ENCODE measurements around the gene VAMP2. TPM values are rescaled to one million over a fixed set of nuclear protein-coding genes. Genes with fewer than 3 reads are reported as not detected.

VAMP2 gene
- total and polyA plus RNA-seq, 9 of the 15 experiments (the other 6 are each of a cell fraction or from before 2014, with no cell fraction given) = 2.3 to 31.8 (median 6.0) TPM

DNA sequence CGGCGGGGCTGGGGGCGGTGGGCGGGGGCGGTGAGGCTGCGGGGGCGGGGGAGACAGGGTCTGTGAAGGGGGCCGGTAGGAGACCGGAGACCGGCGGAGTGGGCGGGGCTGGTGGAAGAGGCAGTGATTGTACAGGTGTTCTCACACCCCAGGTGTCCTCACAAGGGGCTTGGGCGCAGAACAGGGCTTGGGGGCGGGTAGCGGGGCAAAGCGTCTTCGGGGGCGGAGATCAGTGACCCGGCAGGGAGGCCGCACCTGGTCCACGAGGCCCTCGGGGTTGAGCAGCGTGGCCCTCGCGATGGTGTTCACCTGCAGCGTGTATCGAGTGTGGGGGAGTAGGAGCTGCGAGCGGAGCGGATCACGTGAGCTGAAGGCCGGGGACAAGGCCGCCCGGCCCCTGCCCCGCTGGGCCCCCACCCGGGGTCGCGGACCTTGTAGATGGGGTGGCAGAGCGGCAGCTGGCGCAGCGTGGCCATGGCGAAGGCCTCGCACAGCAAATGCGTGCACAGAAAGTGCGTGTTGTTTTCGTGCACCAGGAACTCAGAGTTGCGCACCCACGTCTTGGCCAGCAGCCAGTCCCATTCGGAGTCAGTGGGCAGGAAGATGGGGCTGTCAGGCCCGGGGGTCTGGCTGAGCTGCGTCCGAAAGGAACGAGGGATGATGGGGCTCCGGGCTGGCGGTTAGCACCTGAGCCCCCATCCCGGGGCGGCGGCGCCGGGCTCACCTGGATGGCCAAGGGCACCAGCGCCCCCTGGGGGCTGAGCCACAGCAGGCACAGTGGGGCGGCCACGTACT is 52.9 kb downstream of the VAMP2 start (continued):
- no peak for TF ChIP-seq XRCC5 (IDR thresholded peaks at IDR 0.05; ENCODE audit: low read depth, low read length)
- TF ChIP-seq, protein P1, sequence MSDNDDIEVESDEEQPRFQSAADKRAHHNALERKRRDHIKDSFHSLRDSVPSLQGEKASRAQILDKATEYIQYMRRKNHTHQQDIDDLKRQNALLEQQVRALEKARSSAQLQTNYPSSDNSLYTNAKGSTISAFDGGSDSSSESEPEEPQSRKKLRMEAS (CRISPR knock-in tag; IDR thresholded peaks at IDR 0.05) = 0 out of 2 replicates have a peak, but pooled peaks have one; percentile 24
- TF ChIP-seq ZSCAN32 (CRISPR knock-in tag; IDR thresholded peaks at IDR 0.05) = no peak
- no peak for TF ChIP-seq SMARCC2 (IDR thresholded peaks at IDR 0.05; ENCODE audit: low read depth)
- TF ChIP-seq, protein P2, sequence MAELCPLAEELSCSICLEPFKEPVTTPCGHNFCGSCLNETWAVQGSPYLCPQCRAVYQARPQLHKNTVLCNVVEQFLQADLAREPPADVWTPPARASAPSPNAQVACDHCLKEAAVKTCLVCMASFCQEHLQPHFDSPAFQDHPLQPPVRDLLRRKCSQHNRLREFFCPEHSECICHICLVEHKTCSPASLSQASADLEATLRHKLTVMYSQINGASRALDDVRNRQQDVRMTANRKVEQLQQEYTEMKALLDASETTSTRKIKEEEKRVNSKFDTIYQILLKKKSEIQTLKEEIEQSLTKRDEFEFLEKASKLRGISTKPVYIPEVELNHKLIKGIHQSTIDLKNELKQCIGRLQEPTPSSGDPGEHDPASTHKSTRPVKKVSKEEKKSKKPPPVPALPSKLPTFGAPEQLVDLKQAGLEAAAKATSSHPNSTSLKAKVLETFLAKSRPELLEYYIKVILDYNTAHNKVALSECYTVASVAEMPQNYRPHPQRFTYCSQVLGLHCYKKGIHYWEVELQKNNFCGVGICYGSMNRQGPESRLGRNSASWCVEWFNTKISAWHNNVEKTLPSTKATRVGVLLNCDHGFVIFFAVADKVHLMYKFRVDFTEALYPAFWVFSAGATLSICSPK (IDR thresholded peaks at IDR 0.05; ENCODE audit: borderline replicate concordance) = no peak
- TF ChIP-seq CTBP1 (IDR thresholded peaks at IDR 0.05; ENCODE audit: borderline replicate concordance) = peak; percentile 95
- TF ChIP-seq RUNX1 (IDR thresholded peaks at IDR 0.05; ENCODE audit: low read depth) = no peak
- TF ChIP-seq SMAD2 (IDR thresholded peaks at IDR 0.05; ENCODE audit: low read depth, low read length) = no peak
- TF ChIP-seq, protein P3, sequence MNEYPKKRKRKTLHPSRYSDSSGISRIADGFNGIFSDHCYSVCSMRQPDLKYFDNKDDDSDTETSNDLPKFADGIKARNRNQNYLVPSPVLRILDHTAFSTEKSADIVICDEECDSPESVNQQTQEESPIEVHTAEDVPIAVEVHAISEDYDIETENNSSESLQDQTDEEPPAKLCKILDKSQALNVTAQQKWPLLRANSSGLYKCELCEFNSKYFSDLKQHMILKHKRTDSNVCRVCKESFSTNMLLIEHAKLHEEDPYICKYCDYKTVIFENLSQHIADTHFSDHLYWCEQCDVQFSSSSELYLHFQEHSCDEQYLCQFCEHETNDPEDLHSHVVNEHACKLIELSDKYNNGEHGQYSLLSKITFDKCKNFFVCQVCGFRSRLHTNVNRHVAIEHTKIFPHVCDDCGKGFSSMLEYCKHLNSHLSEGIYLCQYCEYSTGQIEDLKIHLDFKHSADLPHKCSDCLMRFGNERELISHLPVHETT (CRISPR knock-in tag; conservative IDR thresholded peaks at IDR 0.05 in 1 of 2, IDR thresholded peaks at IDR 0.05 in 1 of 2) = no peak
- TF ChIP-seq HDAC8 (tag; IDR thresholded peaks at IDR 0.05) = no peak
- TF ChIP-seq, protein P4, sequence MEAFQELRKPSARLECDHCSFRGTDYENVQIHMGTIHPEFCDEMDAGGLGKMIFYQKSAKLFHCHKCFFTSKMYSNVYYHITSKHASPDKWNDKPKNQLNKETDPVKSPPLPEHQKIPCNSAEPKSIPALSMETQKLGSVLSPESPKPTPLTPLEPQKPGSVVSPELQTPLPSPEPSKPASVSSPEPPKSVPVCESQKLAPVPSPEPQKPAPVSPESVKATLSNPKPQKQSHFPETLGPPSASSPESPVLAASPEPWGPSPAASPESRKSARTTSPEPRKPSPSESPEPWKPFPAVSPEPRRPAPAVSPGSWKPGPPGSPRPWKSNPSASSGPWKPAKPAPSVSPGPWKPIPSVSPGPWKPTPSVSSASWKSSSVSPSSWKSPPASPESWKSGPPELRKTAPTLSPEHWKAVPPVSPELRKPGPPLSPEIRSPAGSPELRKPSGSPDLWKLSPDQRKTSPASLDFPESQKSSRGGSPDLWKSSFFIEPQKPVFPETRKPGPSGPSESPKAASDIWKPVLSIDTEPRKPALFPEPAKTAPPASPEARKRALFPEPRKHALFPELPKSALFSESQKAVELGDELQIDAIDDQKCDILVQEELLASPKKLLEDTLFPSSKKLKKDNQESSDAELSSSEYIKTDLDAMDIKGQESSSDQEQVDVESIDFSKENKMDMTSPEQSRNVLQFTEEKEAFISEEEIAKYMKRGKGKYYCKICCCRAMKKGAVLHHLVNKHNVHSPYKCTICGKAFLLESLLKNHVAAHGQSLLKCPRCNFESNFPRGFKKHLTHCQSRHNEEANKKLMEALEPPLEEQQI (IDR thresholded peaks at IDR 0.05) = no peak
- no peak for TF ChIP-seq ZNF311 (CRISPR knock-in tag; IDR thresholded peaks at IDR 0.05)
- no peak for TF ChIP-seq BRF1 (IDR thresholded peaks at IDR 0.05; ENCODE audit: borderline replicate concordance, extremely low read depth, insufficient read length)
- TF ChIP-seq, protein P5, sequence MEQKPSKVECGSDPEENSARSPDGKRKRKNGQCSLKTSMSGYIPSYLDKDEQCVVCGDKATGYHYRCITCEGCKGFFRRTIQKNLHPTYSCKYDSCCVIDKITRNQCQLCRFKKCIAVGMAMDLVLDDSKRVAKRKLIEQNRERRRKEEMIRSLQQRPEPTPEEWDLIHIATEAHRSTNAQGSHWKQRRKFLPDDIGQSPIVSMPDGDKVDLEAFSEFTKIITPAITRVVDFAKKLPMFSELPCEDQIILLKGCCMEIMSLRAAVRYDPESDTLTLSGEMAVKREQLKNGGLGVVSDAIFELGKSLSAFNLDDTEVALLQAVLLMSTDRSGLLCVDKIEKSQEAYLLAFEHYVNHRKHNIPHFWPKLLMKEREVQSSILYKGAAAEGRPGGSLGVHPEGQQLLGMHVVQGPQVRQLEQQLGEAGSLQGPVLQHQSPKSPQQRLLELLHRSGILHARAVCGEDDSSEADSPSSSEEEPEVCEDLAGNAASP (IDR thresholded peaks at IDR 0.05) = no peak
- TF ChIP-seq, protein P6, sequence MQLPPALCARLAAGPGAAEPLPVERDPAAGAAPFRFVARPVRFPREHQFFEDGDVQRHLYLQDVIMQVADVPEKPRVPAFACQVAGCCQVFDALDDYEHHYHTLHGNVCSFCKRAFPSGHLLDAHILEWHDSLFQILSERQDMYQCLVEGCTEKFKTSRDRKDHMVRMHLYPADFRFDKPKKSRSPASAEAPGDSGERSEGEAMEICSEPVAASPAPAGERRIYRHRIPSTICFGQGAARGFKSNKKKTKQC (CRISPR knock-in tag; IDR thresholded peaks at IDR 0.05) = no peak
- TF ChIP-seq NFYB (IDR thresholded peaks at IDR 0.05; ENCODE audit: extremely low read depth, insufficient read length) = no peak
- no peak for TF ChIP-seq ZNF23 (CRISPR knock-in tag; IDR thresholded peaks at IDR 0.05)
- no peak for TF ChIP-seq ZNF354B (CRISPR knock-in tag; IDR thresholded peaks at IDR 0.05)
- TF ChIP-seq POLR2AphosphoS2 (IDR thresholded peaks at IDR 0.05; ENCODE audit: low read length) = no peak
